Measurements from ENCODE around the gene ARL10.

GRCh38 chr5:176360894-176361436, 4.3 kb upstream of the ARL10 start:
- TF ChIP-seq, protein P1, sequence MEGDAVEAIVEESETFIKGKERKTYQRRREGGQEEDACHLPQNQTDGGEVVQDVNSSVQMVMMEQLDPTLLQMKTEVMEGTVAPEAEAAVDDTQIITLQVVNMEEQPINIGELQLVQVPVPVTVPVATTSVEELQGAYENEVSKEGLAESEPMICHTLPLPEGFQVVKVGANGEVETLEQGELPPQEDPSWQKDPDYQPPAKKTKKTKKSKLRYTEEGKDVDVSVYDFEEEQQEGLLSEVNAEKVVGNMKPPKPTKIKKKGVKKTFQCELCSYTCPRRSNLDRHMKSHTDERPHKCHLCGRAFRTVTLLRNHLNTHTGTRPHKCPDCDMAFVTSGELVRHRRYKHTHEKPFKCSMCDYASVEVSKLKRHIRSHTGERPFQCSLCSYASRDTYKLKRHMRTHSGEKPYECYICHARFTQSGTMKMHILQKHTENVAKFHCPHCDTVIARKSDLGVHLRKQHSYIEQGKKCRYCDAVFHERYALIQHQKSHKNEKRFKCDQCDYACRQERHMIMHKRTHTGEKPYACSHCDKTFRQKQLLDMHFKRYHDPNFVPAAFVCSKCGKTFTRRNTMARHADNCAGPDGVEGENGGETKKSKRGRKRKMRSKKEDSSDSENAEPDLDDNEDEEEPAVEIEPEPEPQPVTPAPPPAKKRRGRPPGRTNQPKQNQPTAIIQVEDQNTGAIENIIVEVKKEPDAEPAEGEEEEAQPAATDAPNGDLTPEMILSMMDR (IDR thresholded peaks at IDR 0.05), result no peak
- no peak for TF ChIP-seq POLR2A (IDR thresholded peaks at IDR 0.05)
